ENCODE results near the gene SYT1.
"Not testable (repeated sequence)": the region's sequence is repeated elsewhere in the genome, so short reads cannot be mapped to it uniquely, and the experiment has no call there.

Gene SYT1

DNA sequence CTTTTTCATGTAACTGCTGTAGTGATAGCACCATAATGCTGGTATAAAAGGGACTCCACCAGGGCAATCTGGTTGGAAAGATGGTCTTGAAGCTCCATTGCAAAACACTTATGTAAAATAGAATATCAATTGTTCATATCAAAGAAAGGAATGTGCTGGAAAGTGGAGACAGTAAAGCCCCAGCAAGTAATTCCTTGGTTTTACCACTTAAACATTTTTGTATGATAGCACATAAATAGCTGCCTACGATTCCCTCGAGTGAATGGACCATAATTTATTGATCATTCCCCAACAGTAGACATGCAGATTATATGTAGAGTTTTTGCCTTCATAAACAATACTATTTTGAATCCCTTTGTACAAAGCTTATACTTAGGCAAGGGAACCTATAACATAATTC is 550.7 kb downstream of the SYT1 start:
- DNase-seq: no peak

DNA sequence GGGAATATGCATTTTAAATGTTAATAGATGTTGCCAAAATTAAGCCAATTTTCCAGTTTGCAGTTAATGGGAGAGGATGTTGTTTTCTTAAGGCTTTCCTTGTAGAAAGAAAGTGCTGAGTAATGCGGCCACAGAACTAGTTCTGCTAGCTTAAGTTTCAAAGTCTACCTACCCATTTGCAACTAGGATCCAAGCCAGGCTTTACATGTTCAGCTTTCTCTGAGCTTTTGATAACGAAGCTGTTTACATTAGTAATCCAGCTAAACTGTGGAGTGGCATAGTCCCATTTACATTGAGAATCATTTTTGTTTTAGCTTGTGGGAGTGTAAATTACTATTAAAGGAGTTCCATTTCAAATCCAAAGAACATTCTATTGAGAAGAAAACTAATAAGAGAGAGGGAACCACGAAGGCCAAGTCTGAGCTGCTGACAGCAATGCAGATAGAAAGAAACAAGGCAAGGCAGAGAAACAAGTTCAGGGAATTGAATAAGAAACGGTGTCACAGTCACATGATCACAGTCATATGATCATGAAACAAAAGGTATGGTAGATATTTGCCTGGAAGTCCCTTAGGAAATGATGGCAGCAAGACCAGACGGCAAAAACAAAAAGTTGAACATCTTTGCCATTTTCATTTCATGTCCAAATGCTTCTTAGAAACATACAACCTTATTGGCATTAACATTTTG is 551.3 kb downstream of the SYT1 start:
- no peak for DNase-seq

DNA sequence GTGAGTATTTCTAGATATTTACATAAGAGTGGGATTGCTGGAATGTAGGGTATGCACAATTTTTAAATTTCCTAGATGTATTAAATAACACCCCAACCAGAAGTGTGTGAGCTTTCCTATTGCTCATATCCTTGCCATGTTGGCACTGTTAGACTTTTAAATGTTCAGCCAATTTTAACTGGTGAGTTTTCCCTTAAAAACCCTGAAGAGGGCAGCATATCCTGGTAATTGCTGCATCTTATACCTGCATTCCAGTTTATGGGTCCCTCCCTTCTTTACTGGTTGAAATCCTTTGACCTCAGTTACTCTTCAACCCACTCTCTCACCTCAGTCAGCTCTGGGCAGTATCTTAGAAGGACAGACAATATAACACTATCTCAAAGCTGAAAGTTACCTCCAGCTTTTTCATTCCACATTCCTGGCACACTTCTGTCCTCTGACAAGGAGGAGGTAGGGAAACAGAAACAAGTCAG is 555.6 kb downstream of the SYT1 start:
- peak; percentile 43 for DNase-seq

GRCh38 chr12:79421236-79421740 is 556.7 kb downstream of the SYT1 start:
- DNase-seq: no peak

DNA sequence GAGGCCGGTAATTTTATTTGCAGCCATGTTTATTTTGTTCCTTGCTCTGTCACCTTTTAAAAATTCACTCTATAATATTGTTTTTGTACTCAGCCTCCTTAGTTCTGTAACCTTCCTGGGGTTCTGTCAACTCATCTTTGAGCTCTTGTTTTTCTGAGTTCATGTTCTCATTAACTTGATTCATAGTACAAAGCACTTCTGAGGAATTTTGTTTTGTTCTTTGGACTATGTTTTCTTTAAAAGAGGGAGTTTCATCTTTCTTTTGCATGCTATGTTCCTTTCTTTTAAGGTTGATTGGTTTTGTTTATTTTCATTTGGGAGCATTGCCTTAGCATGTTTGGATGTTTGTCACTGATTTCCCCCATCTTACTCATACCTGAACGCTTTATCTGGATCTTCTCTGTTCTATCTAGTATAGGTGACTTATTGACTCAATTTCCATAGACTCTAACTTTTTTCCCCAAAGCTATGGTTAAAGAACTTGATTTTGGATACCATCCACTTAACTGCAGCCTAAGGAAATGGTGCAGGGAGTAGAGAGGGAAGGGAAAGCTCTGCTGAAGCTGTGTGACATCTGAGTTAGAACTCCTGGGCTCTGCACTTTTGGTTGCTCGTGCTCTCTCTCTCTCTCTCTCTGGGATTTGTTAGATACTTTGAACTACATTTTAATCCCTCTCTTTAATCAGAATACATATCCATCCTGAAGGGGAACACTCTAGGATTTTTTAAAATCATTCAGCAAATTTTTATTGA is 557.7 kb downstream of the SYT1 start:
- DNase-seq: no peak

GRCh38 chr12:79423560-79423959 is 559.0 kb downstream of the SYT1 start:
- DNase-seq: no peak

DNA sequence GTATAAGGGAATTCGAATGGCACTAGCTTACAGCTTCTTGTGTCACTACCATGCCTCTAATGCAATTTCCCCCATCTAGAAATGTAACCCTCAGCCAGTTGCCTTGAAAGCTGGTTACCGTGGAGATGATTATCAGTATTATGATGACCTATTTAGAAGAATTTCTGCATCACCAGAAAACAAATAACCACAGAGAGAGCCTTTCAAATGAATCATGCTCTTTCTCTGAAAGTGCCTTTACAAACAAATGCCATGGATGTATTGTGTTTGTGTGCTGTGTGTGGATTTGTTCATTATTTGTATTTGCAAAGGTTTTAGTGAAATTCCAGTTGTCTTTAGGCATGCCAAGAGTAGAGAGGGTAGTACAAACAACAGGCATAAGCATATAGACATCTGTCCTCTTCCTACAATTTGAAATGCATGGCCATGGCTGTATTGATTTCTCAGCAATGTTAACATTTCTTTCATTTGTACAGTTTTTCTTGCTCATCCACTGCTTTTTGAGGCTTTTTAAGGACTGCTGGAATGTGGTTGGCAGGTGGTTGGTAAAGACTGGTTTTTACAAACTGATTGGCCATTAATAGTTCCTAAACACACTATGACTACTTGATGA is 559.6 kb downstream of the SYT1 start:
- peak; percentile 2 for DNase-seq

DNA sequence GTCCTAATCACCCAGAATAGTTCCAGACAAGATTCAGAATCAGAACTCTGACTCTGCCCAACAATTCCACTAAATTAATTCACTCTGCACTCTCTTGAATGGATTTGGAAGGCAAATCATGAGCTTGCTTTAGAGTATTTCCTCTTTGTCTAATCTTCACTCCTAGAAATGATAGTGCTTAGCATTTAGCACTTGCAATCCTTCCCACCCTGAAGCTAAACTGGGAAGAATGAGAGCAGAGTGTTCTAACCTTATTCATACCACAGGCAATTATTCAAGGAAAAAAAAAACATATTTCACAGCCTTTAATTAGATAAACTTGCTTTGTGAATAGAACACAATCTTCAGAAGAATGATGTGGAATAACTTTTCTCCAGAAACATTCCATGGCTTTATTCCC is 561.5 kb downstream of the SYT1 start:
- DNase-seq: no peak

DNA sequence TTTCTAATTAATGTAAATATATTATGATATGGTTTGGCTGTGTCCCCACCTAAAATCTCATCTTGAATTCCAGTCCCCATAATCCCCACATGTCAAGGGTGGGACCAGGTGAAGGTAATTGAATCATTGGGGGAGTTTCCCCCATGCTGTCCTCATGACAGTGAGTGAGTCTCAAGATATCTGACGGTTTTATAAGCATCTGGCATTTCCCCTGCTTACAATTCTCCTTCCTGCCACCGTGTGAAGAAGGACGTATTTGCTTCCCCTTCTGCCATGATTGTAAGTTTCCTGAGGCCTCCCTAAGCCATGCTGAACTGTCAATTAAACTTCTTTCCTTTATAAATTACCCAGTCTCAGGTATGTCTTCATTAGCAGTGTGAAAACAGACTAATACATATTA is 562.2 kb downstream of the SYT1 start:
- DNase-seq: not testable (repeated sequence)

GRCh38 chr12:79433465-79434072 is 569.0 kb downstream of the SYT1 start:
- DNase-seq: no peak

DNA sequence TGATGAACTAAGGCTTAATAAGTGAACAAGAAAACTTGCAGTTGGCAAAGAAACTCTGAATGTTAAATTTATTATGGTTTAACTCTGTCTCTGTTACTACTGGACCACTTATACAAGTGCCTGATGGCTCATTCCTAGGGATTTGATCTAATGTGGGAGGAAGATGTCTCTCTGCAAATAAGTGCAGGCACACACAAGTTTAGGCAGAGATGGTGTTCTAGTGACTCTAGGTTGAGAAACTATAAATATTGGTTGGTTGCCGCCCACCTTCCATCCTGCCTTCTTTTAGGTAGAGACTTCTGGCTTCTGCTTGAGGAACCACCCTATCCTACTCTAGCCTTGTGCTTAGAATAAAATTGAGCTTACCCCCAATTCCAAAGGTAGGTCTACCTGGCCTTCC is 570.0 kb downstream of the SYT1 start:
- no peak for DNase-seq

DNA sequence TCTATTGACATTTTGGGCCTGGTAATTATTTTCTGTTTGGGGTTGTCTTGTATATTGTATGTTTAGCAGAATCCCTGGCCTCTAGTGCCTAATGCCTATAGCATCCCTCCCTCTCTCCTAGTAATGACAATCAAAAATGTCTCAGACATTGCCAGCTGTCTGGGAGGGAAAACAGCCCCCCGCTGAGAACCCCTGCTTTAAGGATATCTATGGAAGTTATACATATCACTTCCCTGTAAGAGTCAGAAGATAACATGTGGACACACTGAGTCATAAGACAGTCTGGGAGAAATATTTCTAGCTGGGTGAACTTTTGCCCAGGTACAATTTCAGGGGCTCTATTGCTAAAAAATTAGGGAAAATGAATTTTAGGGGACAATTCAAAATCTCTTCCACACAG is 571.2 kb downstream of the SYT1 start:
- DNase-seq: no peak

- no peak for DNase-seq
Observed at GRCh38 chr12:79438480-79439174, 574.1 kb downstream of the SYT1 start.

- DNase-seq: no peak
Observed at GRCh38 chr12:79439175-79439825, 574.7 kb downstream of the SYT1 start.

DNA sequence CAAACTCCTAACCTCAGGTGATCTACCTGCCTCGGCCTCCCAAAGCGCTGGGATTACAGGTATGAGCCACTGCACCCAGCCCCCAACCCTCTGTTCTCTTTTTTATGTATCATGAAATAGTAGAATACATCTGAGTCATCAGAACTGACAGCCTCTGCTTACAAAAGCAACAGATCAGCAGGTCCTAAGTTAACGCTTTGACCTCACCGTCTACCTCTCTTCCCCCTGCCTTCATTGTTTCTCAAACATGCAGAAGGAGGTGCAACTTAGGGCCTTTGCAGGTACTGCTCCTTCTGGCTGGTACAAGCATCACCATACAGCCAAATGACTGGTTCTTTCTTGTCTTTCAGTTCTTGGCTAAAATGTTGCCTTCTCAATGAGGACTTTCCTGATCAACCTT is 577.0 kb downstream of the SYT1 start:
- DNase-seq: no peak

GRCh38 chr12:79442396-79442795 is 577.8 kb downstream of the SYT1 start:
- DNase-seq: no peak

- peak; percentile 3 for DNase-seq
Observed at GRCh38 chr12:79444089-79444488, 579.5 kb downstream of the SYT1 start.

DNA sequence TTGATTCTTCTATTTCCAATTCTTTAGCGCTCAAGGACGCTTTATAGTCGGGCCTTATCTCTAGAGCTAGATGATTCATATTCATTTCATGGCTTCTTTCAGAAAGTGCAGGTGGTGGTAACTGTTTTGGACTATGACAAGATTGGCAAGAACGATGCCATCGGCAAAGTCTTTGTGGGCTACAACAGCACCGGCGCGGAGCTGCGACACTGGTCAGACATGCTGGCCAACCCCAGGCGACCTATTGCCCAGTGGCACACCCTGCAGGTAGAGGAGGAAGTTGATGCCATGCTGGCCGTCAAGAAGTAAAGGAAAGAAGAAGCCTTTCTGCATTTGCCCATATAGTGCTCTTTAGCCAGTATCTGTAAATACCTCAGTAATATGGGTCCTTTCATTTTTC is 584.2 kb downstream of the SYT1 start:
- DNase-seq: no peak

- DNase-seq: no peak
Observed at GRCh38 chr12:79451365-79451764, 586.8 kb downstream of the SYT1 start.

GRCh38 chr12:79451978-79452377 is 587.4 kb downstream of the SYT1 start:
- no peak for DNase-seq

GRCh38 chr12:79452906-79453305 is 588.3 kb downstream of the SYT1 start:
- peak; percentile 1 for DNase-seq

GRCh38 chr12:79453820-79454219 is 589.2 kb downstream of the SYT1 start:
- DNase-seq: no peak

Measured in hematopoietic multipotent progenitor cell treated with erythropoietin and hydrocortisone succinate and interleukin-3 and kit ligand, for 6 days (in vitro differentiated cells).